ENCODE results near the gene OSBP2.

OSBP2 gene

DNA sequence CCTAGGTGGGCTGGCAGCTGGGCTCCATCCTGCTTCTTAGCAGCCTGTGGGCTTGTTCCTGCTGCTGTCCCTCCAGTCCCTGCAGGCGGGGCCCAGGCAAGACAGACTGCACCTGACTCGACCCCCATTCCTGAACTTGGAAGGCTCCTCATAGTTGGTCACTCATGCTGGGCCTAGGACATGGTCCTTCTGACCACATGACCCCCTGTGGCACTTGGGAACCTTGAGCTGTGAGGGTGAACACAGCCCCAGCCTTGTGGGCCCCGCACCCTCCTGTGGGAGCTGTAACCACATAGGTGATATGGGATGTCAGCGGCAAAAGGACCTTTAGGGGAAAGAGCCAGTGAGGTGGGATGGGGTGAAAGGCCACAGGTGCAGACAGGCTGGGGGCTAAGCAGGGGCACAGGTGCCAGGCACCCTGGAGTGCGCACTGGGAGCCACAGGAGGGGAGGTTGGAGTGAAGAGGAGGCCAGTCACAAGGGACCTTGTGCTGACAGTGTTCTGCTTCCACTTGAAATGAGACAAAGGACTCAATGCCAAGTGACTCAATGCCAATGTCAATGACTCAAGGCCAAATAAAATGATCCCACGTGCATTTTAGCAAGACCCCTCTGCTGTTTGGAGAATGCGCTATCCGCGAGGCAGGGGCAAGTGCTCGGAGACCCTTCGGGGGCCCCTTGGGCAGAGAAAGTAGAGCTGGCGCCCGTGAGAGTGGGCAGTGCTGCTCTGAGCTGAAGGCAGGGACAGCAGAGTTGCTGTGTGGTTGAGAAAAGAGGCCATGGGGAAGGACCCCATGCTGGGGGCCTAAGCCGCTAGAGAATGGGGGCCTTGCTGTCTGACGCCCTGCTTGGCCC is 183.2 kb downstream of the OSBP2 start:
- POLR2A ChIA-PET: no interaction called here
- DNase-seq (ENCODE audit: extremely low spot score): no peak
- TF ChIP-seq, protein P1, sequence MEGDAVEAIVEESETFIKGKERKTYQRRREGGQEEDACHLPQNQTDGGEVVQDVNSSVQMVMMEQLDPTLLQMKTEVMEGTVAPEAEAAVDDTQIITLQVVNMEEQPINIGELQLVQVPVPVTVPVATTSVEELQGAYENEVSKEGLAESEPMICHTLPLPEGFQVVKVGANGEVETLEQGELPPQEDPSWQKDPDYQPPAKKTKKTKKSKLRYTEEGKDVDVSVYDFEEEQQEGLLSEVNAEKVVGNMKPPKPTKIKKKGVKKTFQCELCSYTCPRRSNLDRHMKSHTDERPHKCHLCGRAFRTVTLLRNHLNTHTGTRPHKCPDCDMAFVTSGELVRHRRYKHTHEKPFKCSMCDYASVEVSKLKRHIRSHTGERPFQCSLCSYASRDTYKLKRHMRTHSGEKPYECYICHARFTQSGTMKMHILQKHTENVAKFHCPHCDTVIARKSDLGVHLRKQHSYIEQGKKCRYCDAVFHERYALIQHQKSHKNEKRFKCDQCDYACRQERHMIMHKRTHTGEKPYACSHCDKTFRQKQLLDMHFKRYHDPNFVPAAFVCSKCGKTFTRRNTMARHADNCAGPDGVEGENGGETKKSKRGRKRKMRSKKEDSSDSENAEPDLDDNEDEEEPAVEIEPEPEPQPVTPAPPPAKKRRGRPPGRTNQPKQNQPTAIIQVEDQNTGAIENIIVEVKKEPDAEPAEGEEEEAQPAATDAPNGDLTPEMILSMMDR (IDR thresholded peaks at IDR 0.05; ENCODE audit: control extremely low read depth, extremely low read depth, low read depth, missing control alignments): no peak
- CTCF ChIA-PET: interaction anchor here (1.2 kb wide), 1 partner anchor 13 kb away, joined by 4 read pairs; no protein-coding TSS in a partner anchor

DNA sequence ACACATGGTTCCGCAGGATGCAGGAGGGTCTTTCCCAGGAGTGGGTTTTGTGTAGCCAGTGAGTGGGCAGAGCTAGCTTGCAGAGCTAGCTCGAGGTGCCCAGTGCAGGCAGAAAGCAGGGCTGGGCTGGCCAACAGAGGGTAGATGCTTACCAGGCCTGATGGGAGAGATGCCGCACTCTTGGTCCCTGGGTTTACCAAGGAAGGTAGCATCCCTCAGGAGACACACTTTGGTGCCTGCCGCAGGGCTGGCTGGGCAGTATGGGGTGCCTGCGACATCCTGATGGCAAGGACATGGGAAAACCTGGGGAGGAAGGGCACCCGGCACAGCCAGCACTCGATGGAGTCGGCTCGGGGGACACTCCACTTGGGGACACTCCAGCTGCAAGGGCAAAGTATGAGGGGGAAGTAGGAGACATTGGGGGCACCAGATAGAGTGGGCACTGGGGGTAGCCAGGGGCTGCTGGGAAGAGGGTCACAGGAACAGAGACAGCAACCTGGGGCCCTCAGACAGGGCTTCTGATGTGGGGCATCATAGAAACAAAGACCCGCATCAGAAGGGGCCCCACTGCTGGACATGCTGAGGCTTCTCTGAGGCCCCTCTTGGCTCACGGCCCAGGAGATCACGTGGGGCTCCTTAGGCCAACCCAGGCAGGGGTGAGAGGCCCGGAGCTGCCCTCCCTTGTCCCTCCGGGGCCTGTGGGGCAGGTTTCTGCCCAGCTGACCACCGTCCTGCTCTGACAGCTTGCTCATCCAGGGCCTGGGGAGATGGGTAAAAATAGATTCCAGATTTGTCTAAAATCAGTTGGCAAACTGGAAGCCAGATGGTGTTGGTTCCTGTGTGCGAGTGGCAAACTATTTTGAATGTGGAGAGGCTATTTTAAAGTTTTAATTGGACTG is 184.1 kb downstream of the OSBP2 start:
- TF ChIP-seq, protein P1 (IDR thresholded peaks at IDR 0.05; ENCODE audit: control extremely low read depth, extremely low read depth, low read depth, missing control alignments): no peak
- CTCF ChIA-PET: interaction anchor here (1.2 kb wide), 1 partner anchor 12 kb away, joined by 4 read pairs; no protein-coding TSS in a partner anchor
- no peak for DNase-seq (ENCODE audit: extremely low spot score)

DNA sequence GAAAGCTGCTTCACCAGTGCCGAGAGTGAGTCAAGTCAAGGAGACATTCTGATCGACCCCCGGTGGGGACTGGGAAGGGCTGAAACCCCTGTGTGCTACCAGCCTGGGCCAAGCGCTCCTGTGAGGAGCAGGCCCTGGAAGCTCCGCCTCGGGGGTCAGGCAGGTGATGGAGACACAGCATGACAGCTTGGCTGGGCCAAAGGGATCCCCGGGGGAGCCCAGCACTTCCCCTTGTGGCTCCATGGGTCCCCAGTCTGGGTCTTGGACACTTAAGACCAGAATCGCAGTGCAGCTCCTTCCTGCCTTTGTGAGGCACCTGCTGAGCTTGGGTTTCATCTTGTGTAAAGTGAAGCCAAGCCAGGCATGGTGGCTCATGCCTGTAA is 184.7 kb downstream of the OSBP2 start:
- POLR2A ChIA-PET: no interaction called here
- CTCF ChIA-PET: interaction anchor here (1.2 kb wide), 1 partner anchor 11 kb away, joined by 4 read pairs; no protein-coding TSS in a partner anchor
- DNase-seq (ENCODE audit: extremely low spot score): no peak
- TF ChIP-seq, protein P1 (IDR thresholded peaks at IDR 0.05; ENCODE audit: control extremely low read depth, extremely low read depth, low read depth, missing control alignments): no peak

More for the DNA sequence above, 184.1 kb downstream of the OSBP2 start:
- POLR2A ChIA-PET: no interaction called here

DNA sequence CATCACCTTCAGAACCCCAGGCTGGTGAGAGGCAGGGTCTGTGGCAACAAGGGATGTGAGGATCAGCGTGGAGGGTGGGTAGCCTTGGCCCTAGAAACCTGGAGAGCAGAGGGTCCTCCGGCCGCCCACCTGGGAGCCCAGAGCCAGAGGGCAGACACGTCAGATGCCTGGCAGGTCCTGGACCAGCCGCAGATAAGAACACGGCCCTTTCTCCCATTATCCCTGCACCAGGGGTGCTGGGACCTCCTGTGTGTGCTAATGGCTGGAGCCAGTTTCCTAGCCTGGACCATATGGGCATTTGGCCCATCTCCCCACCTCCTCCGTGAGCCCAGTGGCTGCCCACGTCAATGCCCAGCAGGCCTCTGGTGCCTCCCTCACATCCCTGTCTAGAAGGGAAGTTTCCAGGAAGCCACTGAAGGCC is 185.5 kb downstream of the OSBP2 start:
- ChIA-PET CTCF (no interaction called here), POLR2A (no interaction called here)
- DNase-seq (ENCODE audit: extremely low spot score): no peak
- TF ChIP-seq, protein P1 (IDR thresholded peaks at IDR 0.05; ENCODE audit: control extremely low read depth, extremely low read depth, low read depth, missing control alignments): no peak

DNA sequence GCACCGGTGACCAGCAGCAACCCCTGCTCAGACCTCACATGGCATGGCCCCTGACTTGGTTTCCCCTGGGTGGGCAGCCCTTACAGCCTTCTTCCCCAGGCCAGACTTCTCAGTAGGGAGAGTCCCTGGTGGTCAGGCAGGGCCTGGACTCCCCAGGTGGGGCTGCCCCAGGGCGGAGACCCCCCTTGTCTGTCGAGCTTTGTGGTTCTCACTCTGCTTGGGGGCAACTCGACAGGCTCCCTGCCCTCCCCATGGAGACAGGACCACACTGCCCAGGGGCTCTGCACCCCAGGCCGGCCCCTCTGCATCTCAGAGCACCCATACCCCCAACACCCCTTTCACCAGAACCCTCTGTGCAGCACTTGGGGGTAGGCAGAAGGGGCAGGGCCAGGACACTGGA is 186.2 kb downstream of the OSBP2 start:
- ChIA-PET POLR2A (no interaction called here), CTCF (interaction anchor here (1.2 kb wide), 1 partner anchor 10 kb away, joined by 7 read pairs; no protein-coding TSS in a partner anchor)
- TF ChIP-seq, protein P1 (IDR thresholded peaks at IDR 0.05; ENCODE audit: control extremely low read depth, extremely low read depth, low read depth, missing control alignments): no peak
- DNase-seq (ENCODE audit: extremely low spot score): no peak

All from GM10248 (cell line).